ENCODE data around the gene RNFT2. TPM values are rescaled to one million over a fixed set of nuclear protein-coding genes. Genes with fewer than 3 reads are reported as not detected.
"Not testable (repeated sequence)": the region's sequence is repeated elsewhere in the genome, so short reads cannot be mapped to it uniquely, and the experiment has no call there.

Gene RNFT2
- polyA plus RNA-seq, 4 donors, result 0.45 to 2.4 (median 1.0) TPM

DNA sequence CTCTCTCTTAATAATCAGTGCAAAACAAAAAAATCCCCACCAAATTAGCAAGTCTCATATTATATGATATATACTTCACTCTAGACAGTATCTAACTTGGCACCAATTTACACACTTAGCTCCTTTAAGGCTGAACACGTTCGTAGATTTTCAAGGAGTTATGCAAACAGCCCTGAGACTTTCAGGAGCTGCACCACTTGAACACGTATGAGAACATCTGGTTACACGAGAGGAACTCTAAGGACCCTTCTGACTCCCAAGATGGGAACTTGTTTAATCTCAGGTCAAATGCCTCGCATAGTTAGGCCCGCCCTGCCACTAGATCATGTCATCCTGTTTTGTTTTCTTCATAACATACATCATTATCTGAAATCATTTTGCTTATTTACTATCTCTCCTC lies 10.2 kb upstream of the RNFT2 start:
- Histone ChIP-seq H3K4me1 (ENCODE audit: control insufficient read depth in 3 of 3, insufficient read depth in 2 of 3, low read depth in 1 of 3, low read length in 2 of 3) (peaks cover 5 to 21% (median 16%) of the 10 kb centered on the region in 3 donors), H3K36me3 (ENCODE audit: control insufficient read depth in 3 of 3, insufficient read depth in 2 of 3, low read depth in 1 of 3, low read length in 3 of 3) (peaks cover under 1 to 19% (median under 1%) of the 10 kb centered on the region in 3 donors), H3K4me3 (ENCODE audit: low read depth in 1 of 3, low read length in 3 of 3) (no peak overlapping the region), H3K9me3 (ENCODE audit: control insufficient read depth in 2 of 2, insufficient read depth in 1 of 2, low read depth in 1 of 2, low read length in 1 of 2) (no peaks in the 10 kb centered on the region), H3K27me3 (ENCODE audit: control insufficient read depth in 3 of 3, insufficient read depth in 3 of 3, low read length in 3 of 3) (no peaks in the 10 kb centered on the region), H3K27ac (ENCODE audit: low read depth in 1 of 3, low read length in 2 of 3) (no peak overlapping the region)
- DNase-seq, result no peak
- no peak for FAIRE-seq
- WGBS, 3 donors, result 48 to 56% (median 53%) methylated on average over 6 of the region's 6 CpGs

DNA sequence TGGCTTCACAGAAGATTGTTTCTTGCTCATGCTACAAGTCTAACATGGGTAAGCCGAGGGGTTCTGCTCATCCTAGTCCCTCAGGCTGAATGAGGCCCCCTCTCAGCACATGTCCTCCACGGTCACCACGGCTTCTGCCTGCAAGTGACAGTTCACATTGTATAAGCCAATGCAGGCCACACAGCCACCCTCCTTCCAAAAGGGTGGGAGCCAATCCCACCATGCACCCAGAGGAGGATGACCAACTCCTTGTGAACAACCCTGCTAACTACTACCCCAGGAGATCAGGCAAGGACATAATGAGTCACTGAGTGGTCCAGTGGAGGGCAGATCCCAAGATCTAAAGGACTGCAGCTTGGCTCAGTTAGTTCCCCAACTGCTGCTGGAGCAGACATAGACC lies 6.3 kb upstream of the RNFT2 start:
- H3K36me3 ChIP-seq (ENCODE audit: control insufficient read depth in 3 of 3, insufficient read depth in 2 of 3, low read depth in 1 of 3, low read length in 3 of 3), result peaks cover 4 to 33% (median 5%) of the 10 kb centered on the region in 3 donors
- DNase-seq (no peak), FAIRE-seq (no peak)
- H3K27ac ChIP-seq (ENCODE audit: low read depth in 1 of 3, low read length in 2 of 3), result no peak overlapping the region
- H3K4me3 ChIP-seq (ENCODE audit: low read depth in 1 of 3, low read length in 3 of 3), result no peak overlapping the region
- H3K27me3 ChIP-seq (ENCODE audit: control insufficient read depth in 3 of 3, insufficient read depth in 3 of 3, low read length in 3 of 3), result no peaks in the 10 kb centered on the region
- H3K9me3 ChIP-seq (ENCODE audit: control insufficient read depth in 2 of 2, insufficient read depth in 1 of 2, low read depth in 1 of 2, low read length in 1 of 2), result no peaks in the 10 kb centered on the region
- 89 to 97% (median 91%) methylated on average over 3 of the region's 3 CpGs for WGBS, 3 donors
- H3K4me1 ChIP-seq (ENCODE audit: control insufficient read depth in 3 of 3, insufficient read depth in 2 of 3, low read depth in 1 of 3, low read length in 2 of 3), result peaks cover 1 to 19% (median 10%) of the 10 kb centered on the region in 3 donors

DNA sequence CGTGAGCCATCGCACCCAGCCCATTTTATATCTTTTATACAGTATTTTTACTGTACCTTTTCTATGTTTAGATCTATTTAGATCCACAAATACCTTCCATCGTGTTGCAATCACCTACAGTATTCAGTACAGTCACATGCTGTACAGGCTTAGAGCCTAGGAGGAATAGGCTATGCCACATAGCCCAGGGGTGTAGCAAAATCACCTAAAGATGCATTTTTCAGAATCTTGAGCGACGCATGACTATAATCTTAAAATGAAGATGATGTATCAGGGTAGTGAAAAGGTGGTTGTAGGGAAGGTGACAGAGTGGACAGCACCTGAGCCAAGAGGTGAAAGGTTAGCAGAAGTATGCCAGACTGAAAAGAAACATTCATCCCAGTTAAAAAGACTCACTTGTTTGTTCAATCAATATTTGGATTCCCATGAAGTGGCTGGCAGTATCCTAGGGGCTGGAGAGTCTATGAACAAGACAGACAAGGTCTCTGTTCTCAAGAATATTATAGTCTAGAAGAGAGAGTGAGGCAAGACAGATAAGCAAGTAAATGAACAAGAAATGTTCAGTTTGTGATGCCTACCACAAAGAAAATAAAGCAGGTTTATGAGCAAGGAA lies 3.9 kb upstream of the RNFT2 start:
- no peak overlapping the region for H3K27ac ChIP-seq (ENCODE audit: low read depth in 1 of 3, low read length in 2 of 3)
- H3K27me3 ChIP-seq (ENCODE audit: control insufficient read depth in 3 of 3, insufficient read depth in 3 of 3, low read length in 3 of 3), result no peaks in the 10 kb centered on the region
- FAIRE-seq (no peak), DNase-seq (no peak)
- H3K4me1 ChIP-seq (ENCODE audit: control insufficient read depth in 3 of 3, insufficient read depth in 2 of 3, low read depth in 1 of 3, low read length in 2 of 3), result peaks cover 0 to 8% (median 0%) of the 10 kb centered on the region in 3 donors
- H3K9me3 ChIP-seq (ENCODE audit: control insufficient read depth in 2 of 2, insufficient read depth in 1 of 2, low read depth in 1 of 2, low read length in 1 of 2), result no peaks in the 10 kb centered on the region
- WGBS, 3 donors, result 92 to 97% (median 95%) methylated on average over 5 of the region's 5 CpGs
- H3K36me3 ChIP-seq (ENCODE audit: control insufficient read depth in 3 of 3, insufficient read depth in 2 of 3, low read depth in 1 of 3, low read length in 3 of 3), result peaks cover 4 to 30% (median 5%) of the 10 kb centered on the region in 3 donors
- H3K4me3 ChIP-seq (ENCODE audit: low read depth in 1 of 3, low read length in 3 of 3), result no peak overlapping the region

DNA sequence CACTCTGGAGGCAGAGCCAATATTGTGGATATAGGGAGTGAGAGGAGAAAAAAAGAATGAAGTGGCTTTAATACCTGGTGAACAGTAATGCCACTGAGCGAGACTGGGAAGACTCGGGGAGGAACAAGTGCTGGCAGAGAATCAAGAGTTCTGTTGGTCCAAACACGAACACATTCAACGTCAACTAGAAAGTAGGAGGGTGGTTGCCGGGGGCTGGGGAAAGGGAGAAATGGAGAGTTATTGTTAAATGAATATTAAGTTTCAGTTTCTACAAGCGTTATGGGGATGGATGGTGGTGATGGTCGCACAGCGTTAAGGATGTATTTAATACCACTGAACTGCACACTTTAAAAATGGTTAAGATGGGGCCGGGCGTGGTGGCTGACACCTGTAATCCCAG lies 3.0 kb upstream of the RNFT2 start:
- 82 to 93% (median 86%) methylated on average over 10 of the region's 10 CpGs for WGBS, 3 donors
- FAIRE-seq (no peak), DNase-seq (no peak)
- no peak overlapping the region for H3K4me3 ChIP-seq (ENCODE audit: low read depth in 1 of 3, low read length in 3 of 3)
- H3K9me3 ChIP-seq (ENCODE audit: control insufficient read depth in 2 of 2, insufficient read depth in 1 of 2, low read depth in 1 of 2, low read length in 1 of 2), result no peaks in the 10 kb centered on the region
- no peaks in the 10 kb centered on the region for H3K27me3 ChIP-seq (ENCODE audit: control insufficient read depth in 3 of 3, insufficient read depth in 3 of 3, low read length in 3 of 3)
- peaks cover 0 to 8% (median 0%) of the 10 kb centered on the region in 3 donors for H3K4me1 ChIP-seq (ENCODE audit: control insufficient read depth in 3 of 3, insufficient read depth in 2 of 3, low read depth in 1 of 3, low read length in 2 of 3)
- H3K36me3 ChIP-seq (ENCODE audit: control insufficient read depth in 3 of 3, insufficient read depth in 2 of 3, low read depth in 1 of 3, low read length in 3 of 3), result peaks cover 4 to 30% (median 5%) of the 10 kb centered on the region in 3 donors
- no peak overlapping the region for H3K27ac ChIP-seq (ENCODE audit: low read depth in 1 of 3, low read length in 2 of 3)

DNA sequence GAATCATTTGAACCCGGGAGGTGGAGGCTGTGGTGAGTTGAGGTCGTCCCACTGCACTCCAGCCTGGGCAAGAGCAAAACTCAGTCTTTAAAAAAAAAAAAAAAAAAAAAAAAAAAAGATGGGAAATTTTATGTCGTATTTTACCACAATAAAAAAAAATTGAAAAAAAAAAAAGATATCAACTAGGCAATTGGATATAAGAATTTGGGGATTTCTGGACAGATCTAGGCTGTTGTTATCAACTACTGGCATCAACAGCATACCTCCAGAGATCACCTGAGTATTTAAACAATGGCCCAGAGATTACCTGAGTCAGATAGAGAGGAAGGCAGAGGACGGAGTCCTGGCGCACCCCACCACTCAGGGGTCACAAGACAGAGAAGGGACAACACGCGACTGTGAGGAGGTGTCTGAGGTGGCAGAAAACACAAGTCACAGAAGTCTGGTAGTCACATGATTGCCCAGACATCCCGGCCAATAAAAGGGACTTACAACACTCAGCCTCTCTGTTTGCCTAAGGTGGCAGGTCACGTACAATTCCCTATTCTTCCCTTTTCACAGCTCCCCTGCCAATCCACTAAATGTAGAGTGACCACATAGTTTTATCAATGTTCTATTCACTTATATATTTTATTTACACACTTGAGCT lies 2.0 kb upstream of the RNFT2 start:
- DNase-seq (peak; percentile 58 to 86), FAIRE-seq (no peak)
- H3K9me3 ChIP-seq (ENCODE audit: control insufficient read depth in 2 of 2, insufficient read depth in 1 of 2, low read depth in 1 of 2, low read length in 1 of 2), result no peaks in the 10 kb centered on the region
- H3K27ac ChIP-seq (ENCODE audit: low read depth in 1 of 3, low read length in 2 of 3), result peak overlapping the region in 2 of 3 donors; percentile 20 to 73
- H3K27me3 ChIP-seq (ENCODE audit: control insufficient read depth in 3 of 3, insufficient read depth in 3 of 3, low read length in 3 of 3), result no peaks in the 10 kb centered on the region
- H3K4me3 ChIP-seq (ENCODE audit: low read depth in 1 of 3, low read length in 3 of 3), result peak overlapping the region in 2 of 3 donors; percentile 74 to 83
- 34 to 67% (median 46%) methylated on average over 9 of the region's 9 CpGs for WGBS, 3 donors
- peaks cover 4 to 27% (median 5%) of the 10 kb centered on the region in 3 donors for H3K36me3 ChIP-seq (ENCODE audit: control insufficient read depth in 3 of 3, insufficient read depth in 2 of 3, low read depth in 1 of 3, low read length in 3 of 3)
- H3K4me1 ChIP-seq (ENCODE audit: control insufficient read depth in 3 of 3, insufficient read depth in 2 of 3, low read depth in 1 of 3, low read length in 2 of 3), result peaks cover 0 to 8% (median 0%) of the 10 kb centered on the region in 3 donors

DNA sequence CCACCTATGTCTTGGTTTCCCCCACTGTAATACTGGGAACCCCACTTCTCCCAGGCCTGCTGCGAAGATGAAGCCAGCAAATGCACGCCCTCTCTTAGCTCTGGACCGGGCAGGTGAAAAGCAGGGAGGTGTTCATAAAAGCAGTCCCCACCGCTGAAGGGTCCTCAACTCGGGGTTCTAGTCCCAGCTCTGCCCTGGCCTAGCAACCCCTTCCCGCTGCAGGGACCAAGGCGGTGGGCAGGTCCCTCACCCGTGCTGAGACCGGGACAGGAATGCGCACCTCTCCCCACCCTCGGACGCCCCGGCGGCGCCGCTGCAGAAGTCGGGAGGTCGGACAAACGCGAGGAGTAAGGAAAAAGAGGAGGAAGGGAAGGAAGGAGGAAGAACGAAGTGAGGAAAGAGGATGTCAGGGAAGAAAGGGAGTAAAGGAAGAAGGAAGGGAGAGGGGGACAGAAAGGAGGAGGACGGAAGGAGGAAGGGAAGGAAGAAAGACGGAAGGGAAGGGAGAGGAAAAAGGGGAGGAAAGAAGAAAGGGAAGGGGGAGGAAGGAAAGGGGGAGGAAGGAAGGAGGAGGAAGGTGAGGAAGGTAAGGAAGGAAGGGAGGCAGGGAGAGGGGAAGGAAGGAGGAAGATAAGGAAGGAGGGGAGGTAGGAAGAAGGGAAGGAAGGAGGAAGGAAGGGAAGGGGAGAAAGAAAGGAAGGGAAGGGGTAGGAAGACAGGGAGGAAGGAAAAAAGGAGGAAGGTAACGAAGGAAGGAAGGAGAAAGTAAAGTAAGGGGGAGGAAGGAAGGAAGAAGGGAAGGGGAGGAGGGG lies 947 bp upstream of the RNFT2 start:
- Histone ChIP-seq H3K4me1 (ENCODE audit: control insufficient read depth in 3 of 3, insufficient read depth in 2 of 3, low read depth in 1 of 3, low read length in 2 of 3) (peaks cover 0 to 4% (median 0%) of the 10 kb centered on the region in 3 donors), H3K36me3 (ENCODE audit: control insufficient read depth in 3 of 3, insufficient read depth in 2 of 3, low read depth in 1 of 3, low read length in 3 of 3) (peaks cover 4 to 16% (median 5%) of the 10 kb centered on the region in 3 donors), H3K27me3 (ENCODE audit: control insufficient read depth in 3 of 3, insufficient read depth in 3 of 3, low read length in 3 of 3) (no peaks in the 10 kb centered on the region), H3K4me3 (ENCODE audit: low read depth in 1 of 3, low read length in 3 of 3) (peak overlapping the region; percentile 64 to 83 (median 74)), H3K27ac (ENCODE audit: low read depth in 1 of 3, low read length in 2 of 3) (peak overlapping the region; percentile 34 to 73 (median 71)), H3K9me3 (ENCODE audit: control insufficient read depth in 2 of 2, insufficient read depth in 1 of 2, low read depth in 1 of 2, low read length in 1 of 2) (no peaks in the 10 kb centered on the region)
- no peak for FAIRE-seq
- peak; percentile 32 to 69 for DNase-seq
- WGBS, 3 donors, result 0 to 2% (median 2%) methylated on average over 24 of the region's 24 CpGs

DNA sequence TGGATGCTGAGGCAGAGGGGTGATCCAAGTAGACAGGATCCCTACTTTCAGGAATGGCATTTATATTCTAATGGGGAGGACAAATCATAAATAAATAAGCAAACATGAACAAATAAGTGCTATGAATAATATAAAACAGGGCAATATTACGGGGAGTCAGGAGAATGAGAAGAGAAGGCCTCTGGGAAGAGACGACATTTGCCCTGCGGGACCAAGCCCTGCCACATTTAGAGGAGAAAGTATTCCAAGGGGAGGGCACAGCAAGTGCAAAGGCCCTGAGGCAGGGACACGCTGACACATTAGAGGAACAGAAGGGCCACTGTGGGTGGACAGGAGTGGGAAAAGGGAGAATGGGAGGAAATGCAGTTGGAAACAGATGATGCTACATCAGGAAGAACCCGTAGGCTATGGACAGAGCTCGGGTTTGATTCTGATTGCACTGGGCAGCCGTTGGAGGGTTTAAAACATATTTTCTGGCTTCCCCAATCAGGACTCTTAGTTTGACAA lies 1.3 kb downstream of the RNFT2 start:
- Histone ChIP-seq H3K36me3 (ENCODE audit: control insufficient read depth in 3 of 3, insufficient read depth in 2 of 3, low read depth in 1 of 3, low read length in 3 of 3) (peaks cover 0 to 7% (median under 1%) of the 10 kb centered on the region in 3 donors), H3K4me1 (ENCODE audit: control insufficient read depth in 3 of 3, insufficient read depth in 2 of 3, low read depth in 1 of 3, low read length in 2 of 3) (peaks cover 0 to 4% (median 0%) of the 10 kb centered on the region in 3 donors), H3K27ac (ENCODE audit: low read depth in 1 of 3, low read length in 2 of 3) (no peak overlapping the region), H3K4me3 (ENCODE audit: low read depth in 1 of 3, low read length in 3 of 3) (no peak overlapping the region), H3K9me3 (ENCODE audit: control insufficient read depth in 2 of 2, insufficient read depth in 1 of 2, low read depth in 1 of 2, low read length in 1 of 2) (no peaks in the 10 kb centered on the region), H3K27me3 (ENCODE audit: control insufficient read depth in 3 of 3, insufficient read depth in 3 of 3, low read length in 3 of 3) (no peaks in the 10 kb centered on the region)
- FAIRE-seq (no peak), DNase-seq (no peak)
- 86 to 91% (median 90%) methylated on average over 7 of the region's 7 CpGs for WGBS, 3 donors

DNA sequence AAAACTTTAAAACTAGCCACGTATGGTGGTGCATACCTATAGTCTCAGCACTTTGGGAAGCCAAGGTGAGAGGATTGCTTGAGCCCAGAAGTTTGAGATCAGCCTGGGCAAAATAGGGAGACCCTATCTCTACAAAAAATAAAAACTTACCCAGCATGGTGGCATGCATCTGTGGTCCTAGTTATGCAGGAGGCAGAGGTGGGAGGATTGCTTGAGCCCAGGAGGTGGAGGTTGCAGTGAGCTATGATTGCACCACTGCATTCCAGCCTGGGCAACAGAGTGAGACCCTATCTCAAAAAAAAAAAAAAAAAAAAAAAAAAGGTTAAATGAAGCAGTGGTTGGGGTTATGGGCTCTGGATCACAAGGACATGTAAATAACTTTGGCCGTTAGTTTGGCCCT lies 4.7 kb downstream of the RNFT2 start:
- not testable (repeated sequence) for H3K9me3 ChIP-seq (ENCODE audit: control insufficient read depth in 2 of 2, insufficient read depth in 1 of 2, low read depth in 1 of 2, low read length in 1 of 2); H3K4me1 ChIP-seq (ENCODE audit: control insufficient read depth in 3 of 3, insufficient read depth in 2 of 3, low read depth in 1 of 3, low read length in 2 of 3); H3K27ac ChIP-seq (ENCODE audit: low read depth in 1 of 3, low read length in 2 of 3); H3K27me3 ChIP-seq (ENCODE audit: control insufficient read depth in 3 of 3, insufficient read depth in 3 of 3, low read length in 3 of 3); FAIRE-seq; H3K36me3 ChIP-seq (ENCODE audit: control insufficient read depth in 3 of 3, insufficient read depth in 2 of 3, low read depth in 1 of 3, low read length in 3 of 3); DNase-seq; H3K4me3 ChIP-seq (ENCODE audit: low read depth in 1 of 3, low read length in 3 of 3)
- WGBS, 3 donors, result 74 to 97% (median 79%) methylated on average over 2 of the region's 2 CpGs
